HG02973 (cell line): ENCODE data around the gene CXCL8.
A peak's percentile ranks its signal among the peaks of the same experiment; 100 is the strongest.
"Not testable (repeated sequence)": the region's sequence is repeated elsewhere in the genome, so short reads cannot be mapped to it uniquely, and the experiment has no call there.

Experiments
- ATAC-seq: cut with Tn5 transposase; IDR thresholded peaks from one replicate; pipeline ENCODE4 v1.9.1; 2021; ENCODE audit warnings: moderate library complexity; ENCODE audit not compliant: unreplicated experiment

CXCL8 gene

DNA sequence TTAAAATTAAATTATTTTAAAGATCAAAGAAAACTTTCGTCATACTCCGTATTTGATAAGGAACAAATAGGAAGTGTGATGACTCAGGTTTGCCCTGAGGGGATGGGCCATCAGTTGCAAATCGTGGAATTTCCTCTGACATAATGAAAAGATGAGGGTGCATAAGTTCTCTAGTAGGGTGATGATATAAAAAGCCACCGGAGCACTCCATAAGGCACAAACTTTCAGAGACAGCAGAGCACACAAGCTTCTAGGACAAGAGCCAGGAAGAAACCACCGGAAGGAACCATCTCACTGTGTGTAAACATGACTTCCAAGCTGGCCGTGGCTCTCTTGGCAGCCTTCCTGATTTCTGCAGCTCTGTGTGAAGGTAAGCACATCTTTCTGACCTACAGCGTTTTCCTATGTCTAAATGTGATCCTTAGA, at the start of gene CXCL8:
Gene CXCL8 (plus strand): TSS at position 217 of the 426 bp plus-strand sequence. CDS start 90 bp downstream, at position 307.
- no peak for ATAC-seq

DNA sequence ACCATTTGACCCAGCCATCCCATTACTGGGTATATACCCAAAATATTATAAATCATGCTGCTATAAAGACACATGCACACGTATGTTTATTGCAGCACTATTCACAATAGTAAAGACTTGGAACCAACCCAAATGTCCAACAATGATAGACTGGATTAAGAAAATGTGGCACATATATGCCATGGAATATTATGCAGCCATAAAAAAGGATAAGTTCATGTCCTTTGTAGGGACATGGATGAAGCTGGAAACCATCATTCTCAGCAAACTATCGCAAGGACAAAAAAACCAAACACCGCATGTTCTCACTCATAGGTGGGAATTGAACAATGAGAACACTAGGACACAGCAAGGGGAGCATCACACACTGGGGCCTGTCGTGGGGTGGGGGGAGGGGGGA, 49.2 kb upstream of the CXCL8 start:
- not testable (repeated sequence) for ATAC-seq

GRCh38 chr4:73691759-73692158, 48.6 kb upstream of the CXCL8 start:
- no peak for ATAC-seq

DNA sequence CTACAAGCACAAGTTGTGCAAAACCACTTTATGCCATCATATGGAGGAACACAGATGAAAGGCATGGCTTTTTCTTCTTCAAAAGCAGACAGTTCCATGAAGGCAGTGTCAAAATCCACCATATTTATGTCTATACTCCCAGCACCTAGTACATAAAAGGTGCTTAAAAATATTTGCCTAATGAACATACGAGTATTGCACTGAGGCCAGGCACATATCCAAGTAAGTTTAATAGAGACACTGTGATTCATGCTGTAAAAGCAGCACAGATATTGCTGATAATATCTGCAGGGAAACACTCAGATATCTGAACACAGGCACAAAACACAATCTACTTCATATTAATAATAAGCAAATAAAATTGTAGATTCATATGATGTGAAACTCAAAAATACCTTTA, 48.1 kb upstream of the CXCL8 start:
- ATAC-seq, result no peak

DNA sequence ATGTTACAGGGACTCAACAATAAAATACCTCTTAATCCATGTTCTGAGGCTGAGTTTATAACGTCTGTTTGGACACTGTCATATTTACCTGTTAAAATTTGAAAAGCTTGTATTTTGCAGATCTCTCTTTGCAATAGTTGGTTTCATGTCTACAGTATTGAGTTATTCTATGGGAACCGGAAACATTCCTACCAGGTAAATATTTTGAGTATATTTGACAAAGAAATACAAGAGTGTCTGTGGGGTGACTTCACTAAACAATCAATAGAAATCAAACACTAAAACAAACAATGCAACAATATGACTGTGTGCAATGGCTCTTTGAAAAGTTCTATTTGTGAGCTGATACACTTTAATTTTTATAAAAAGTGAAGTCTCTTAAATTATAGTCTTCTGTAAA, 47.7 kb upstream of the CXCL8 start:
- ATAC-seq, result no peak

GRCh38 chr4:73693811-73694210, 46.6 kb upstream of the CXCL8 start:
- no peak for ATAC-seq

DNA sequence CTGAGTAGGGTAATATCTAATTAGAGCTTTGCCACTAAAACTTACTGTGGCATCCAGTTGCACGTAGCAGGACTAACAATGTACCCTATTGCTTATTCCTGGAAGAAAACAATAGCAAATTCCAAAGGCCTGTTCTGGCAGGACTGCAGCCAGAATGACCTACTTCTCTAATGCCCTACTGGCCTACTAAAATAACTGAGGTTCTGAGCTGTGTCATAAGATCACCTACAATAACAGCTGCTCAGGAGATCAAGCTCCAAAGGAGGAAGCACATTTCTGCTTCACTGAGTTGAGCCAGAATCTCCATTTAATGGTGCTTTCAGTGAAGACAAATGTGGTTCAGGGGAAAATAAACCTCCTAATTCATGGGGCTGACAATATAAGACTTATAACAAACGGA, 42.2 kb upstream of the CXCL8 start:
- ATAC-seq, result no peak

DNA sequence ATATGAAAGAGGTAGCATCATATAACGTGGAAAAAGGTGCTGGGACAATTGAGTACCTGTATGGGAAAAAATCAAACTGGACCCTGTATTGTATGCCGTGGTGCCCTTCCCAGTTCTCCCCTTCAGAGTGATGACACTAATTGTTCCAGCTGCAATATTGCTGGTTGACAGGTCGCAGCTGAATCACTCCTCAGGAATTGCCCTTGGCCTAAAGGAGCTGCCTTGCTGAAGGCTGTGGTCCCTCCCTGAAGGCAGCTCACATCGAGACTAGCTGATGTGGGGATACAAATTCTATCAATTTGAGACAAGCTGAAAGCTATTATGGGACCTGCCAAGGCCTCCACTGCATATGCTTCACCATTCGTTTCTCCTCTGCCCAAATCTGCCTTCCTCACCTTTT, 39.3 kb upstream of the CXCL8 start:
- no peak for ATAC-seq

DNA sequence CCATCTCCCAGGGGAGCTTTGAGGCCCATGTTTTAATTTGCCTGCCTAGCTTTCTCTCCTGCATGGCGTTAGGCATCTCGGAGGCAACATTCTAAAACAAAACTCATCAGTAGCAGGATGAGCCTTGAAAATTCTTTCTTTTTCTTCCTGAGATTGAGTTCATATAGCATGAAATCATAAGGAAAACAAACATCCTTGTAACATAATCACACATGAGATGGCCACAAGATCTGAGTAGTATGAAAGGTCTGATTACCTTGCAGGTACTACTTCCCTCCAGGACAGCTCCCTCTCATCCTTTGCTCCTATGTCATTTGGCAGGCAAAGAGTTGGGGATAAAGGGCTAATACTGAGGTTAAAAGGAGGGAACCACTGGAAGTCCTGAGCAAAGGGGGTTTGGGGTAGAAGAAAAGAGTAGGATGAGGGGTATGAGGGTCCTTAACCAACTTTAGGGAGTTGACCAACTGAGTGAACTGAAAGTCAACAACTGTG, 37.5 kb upstream of the CXCL8 start:
- no peak for ATAC-seq

GRCh38 chr4:73703320-73703719, 37.0 kb upstream of the CXCL8 start:
- ATAC-seq, result no peak

GRCh38 chr4:73704314-73705055, 35.9 kb upstream of the CXCL8 start:
- peak; percentile 71 for ATAC-seq

DNA sequence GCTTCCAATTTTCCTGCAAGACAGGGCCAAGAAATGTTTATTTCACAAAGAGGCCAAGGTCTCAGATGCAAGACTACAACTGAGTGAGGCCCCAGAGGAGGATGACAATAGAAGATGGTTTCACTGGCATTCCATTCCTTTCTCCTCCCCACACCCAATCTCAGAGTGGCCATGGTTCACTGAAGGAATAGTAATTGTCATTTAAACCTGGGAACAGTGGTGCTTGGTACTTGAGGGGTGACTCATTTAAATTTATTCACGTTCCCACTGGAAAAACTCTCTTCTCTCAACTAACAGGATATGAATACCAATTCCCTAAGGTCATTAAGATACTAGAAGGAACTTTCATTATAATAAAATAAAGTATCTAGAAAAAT, 35.3 kb upstream of the CXCL8 start:
- ATAC-seq, result no peak

DNA sequence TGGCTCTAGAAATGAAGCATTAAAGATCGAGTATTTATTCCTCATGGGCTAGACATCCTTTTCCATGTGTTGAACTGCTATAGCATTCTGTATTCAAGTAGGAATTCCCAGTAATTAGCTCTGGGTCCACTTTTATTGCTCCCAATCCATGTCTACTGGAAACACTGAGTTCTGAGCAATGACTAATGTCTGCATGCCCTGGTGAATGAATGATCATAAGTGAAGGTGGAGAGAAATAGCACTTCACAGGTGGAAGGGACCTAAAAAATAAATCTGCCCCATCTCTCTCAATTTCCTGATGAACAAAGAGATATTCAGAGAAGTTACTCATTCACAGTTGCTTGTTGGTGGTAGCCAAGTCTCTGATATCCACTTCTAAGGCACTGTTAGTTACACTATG, 34.6 kb upstream of the CXCL8 start:
- ATAC-seq, result no peak

DNA sequence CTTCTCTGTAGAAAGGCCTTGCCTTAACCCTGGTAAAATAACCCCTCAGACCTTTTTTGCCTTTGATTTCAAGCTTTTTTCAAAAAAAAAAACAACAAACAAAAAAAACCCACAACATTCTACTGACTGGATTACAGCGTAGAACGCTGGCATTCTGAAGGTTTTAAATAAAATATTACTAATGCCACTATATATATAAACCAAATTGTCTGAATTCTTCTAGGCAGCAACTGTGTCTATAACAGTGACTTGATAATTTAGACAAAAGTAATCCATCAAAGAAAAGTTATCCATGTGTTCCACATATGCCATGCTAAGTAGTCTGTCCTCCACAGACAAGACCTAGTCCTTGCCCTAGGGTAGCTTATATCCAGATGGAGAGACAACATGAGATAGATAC, 33.6 kb upstream of the CXCL8 start:
- no peak for ATAC-seq

- ATAC-seq, result no peak
These were observed 33.0 kb upstream of the CXCL8 start for GRCh38 chr4:73707269-73707875.

- ATAC-seq, result no peak
These were observed 32.3 kb upstream of the CXCL8 start for GRCh38 chr4:73707918-73708577.

DNA sequence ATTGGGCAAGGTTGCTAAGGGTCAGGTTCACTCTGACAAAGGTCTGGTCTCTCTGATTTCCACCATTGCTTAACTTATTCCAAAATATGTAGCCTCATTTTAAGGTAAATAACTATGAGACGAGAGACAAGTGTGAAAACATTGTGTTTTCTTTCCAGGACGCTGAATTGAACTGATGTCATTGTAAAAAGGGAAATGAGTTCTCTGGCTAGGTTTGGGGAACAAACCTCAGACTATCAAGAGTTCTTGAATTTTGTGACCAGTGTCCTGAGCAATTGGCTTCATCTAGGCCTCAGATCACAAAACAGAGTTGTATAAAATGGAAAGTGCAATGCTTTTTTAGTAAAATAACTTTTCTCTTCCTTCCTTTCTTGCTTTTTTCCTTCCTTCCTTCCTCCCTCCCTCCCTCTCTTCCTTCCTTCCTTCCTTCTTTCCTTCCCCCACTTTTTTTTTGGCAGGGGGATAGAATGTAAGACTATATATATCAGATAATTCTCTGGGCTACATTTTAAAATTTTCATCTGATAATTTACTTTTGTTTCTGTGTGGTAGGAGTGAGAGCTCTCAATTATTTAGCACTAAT, 30.8 kb upstream of the CXCL8 start:
- ATAC-seq, result no peak

DNA sequence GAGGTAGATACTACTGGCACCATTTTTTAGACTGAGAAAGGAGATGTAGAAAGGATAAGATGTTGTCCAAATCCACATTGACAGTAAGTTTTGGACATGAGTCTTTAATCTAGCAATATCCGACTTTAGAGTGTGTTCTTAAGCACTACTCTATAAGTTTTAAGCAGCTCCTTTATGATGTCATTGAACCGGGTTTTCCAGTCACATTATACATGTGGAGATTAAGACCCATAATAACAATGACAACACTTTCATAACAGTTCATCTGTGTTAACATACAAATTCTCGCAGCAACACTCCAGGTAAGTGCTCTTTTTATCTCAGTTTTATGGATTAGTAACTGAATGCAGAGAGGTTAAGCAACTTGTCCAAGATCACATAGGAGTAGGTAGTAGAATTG, 30.3 kb upstream of the CXCL8 start:
- ATAC-seq, result no peak

DNA sequence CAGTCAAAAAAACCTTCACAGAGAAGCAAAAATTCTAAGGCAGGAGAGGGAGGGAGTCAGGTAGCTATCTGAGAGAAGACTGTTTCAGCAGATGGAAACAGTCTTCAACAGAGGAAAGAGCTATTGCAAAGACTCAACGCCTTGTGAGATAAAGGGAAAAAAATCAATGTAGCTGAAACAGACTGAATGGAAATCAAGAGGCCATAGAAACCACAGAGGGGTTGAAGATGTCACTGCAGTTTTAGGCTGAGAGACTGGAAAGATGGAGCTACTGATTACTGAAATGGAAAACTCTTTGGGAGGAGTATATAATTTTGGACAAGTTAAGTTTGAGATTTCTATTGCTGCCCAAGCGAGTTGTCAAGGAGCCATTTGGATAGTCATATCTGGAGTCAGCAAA, 28.4 kb upstream of the CXCL8 start:
- no peak for ATAC-seq

DNA sequence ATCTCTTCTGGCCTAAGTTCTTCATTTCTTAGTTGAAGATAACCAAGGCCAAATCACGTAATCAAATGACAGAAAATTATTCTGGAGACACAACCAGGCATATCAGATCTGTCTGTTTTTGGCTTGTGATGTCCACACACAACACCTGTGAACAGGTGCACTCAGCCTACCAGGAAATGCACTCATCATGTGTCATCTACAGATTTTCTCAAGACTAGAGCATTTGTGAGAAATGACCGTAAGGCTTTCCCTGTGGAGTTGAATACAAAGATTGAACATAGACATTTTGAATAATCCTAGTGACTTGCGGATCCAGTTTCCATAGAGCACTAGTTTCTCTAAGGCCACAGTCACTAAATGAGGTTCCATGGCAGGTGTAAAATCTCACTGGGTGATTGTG, 26.7 kb upstream of the CXCL8 start:
- ATAC-seq, result no peak

DNA sequence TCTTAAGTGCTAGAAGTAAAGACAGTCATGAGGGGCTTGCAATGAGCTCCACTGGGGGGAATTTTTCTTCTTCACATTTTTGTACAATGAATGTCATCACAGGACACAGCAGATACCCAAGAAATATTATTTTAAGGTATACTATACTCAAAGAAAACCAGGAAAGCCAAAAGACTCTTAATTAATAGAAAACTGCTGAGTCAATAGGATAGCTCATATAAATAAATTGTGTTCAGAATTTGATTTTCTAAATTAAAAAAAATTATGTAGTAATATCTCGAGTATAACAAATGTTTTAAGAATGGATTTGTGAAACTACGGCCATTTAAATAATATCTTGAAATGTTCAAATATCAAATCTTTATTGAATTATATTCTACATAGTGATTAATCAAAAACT, 25.7 kb upstream of the CXCL8 start:
- ATAC-seq, result no peak

- ATAC-seq, result no peak
These were observed 24.7 kb upstream of the CXCL8 start for GRCh38 chr4:73715659-73716058.
